Hematopoietic multipotent progenitor cell treated with erythropoietin and hydrocortisone succinate and interleukin-3 and kit ligand, for 8 days (in vitro differentiated cells): ENCODE results near the gene CNKSR2.

Experiments used
- DNase-seq: peaks from one replicate; pipeline ENCODE4 v3.0.0-alpha.2; 2015

Gene CNKSR2

DNA sequence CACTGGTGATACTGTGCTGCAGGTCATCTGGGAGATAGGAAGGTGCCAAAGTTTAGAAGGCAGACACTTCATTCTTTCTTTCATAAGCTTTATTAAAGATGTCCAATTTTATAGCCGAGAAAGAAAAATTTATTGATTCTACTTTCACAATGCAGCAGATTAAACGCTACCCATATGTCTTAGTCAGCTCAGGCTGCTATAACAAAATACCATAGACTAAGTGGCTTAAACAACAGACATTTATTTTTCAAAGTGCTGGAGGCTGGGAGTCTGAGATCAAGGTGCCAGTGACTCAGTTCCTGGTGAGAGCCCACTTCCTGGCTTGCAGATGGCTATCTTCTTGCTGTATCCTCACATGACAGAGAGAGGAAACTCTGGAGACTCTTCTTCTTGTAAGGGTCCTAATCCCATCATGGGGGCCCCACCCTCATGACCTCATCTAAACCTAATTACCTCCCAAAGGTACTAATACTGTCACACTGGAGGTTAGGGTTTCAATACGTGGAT is 317.3 kb downstream of the CNKSR2 start:
- DNase-seq, result no peak

DNA sequence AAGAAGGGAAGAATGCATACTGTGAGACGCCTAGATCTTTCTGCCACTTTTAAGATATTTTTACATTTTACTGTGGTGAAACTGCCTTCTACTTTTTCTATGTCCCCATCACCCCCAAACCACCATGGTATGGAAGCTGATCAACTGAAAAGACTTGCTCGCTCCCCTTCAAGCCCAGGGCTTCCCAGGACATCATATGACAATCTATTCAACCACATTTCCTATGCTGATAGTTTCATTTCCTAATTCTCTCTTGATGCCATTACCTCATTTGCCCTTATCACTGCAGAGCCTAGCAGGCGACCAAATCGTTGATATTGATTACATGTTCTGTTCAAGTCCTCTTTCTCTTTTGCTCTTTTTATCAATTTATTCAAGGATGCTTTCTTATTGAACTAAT is 324.1 kb downstream of the CNKSR2 start:
- no peak for DNase-seq

DNA sequence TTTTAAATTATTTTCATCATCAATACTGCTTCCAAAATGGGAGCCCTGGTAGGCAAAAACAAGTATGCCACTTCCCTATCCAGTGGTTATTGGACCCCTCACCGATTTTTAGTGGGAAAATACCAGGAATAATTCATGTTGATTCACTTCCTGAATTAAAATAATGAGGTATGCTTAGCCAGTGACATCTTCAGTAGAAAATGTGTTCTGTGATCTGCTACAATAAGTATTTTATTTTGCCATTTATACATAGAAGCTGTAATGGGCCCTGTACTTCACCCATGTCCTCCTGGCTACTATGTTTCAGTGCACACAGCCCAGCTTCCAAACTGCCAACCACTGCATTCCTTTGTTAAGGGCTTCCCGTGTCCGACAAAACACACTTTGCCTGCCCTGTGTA is 324.9 kb downstream of the CNKSR2 start:
- no peak for DNase-seq

DNA sequence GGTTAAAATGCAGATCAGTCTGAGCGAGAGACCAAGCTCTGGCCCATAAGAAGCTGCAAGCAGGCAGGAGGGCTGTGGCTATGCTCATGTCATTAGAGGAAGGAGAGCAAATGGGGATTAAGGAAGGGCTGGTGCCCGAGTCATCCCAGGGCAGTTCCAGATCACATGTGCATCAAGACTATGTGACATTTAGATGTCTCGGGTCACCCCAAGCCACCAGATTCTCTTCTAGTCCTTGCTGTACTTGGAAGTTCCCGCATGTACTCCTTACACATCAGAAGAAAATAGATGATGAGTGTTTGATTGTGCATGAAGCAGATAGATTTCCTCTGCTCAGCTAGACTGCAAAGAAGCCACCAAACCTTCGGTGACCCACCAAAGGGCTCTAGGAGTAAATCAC is 326.1 kb downstream of the CNKSR2 start:
- no peak for DNase-seq

DNA sequence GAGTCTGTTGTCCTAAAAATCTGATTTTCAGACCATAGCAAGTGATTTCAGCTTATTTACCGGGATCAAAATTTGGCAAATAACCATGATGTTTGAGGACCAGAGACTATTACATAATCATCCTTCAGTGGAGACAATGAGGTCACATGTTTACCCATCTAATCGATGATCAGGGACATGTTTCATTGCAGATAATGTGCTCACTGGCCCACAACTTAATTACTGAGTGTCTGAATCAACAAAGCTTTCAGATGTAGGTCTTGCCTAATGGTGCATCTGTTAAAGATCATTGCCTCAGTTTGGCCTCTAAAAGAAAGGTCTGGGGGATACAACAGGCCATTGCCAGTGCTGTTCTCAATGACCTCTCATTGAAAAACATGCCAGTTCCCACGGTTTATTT is 326.7 kb downstream of the CNKSR2 start:
- DNase-seq, result no peak

DNA sequence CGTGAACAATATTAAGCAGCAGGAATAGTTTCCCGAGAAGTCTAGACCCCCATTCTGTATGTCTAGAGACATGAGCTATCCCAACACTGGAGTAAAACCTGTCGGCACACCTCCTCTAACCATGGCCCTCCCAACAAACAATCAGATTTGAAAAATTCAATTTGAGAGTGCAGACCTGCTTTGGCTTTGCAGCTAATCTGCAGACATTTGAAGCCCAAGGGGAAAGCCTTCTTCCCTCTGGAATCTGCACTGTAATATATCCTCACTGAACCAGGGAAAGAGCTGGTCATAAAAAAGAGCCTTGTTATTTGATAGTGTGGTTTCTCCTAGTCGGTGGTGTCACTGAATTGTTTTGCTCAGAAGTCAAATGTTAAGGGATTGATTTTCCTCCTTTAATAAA is 328.5 kb downstream of the CNKSR2 start:
- DNase-seq, result no peak
